Measurements from ENCODE around the gene KICS2.

Gene KICS2

DNA sequence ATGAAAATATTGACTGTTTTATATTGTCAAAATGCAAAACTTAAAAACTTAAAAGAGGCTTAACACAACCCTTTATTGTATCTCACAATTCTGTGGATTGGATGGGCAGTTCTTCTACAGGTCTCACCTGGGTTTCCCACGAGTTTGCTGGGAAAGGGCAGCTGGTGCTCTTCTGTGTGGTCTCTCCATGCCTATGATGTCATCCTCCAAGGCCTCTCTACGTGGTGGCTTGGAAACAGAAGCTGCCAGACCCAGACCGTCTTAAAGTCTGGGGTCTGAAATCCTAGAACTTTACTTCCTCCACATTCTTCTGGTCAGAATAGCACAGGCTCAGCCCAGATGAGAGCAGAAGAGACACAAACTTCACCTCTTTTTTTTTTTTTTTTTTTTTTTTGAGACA lies 36.5 kb upstream of the KICS2 start:
- Histone ChIP-seq H3K36me3 (replicated peaks; ENCODE audit: insufficient read depth, low read length) (no peaks in the 10 kb centered on the region), H2AFZ (ENCODE audit: low read length) (no peak overlapping the region), H3K4me1 (ENCODE audit: low read length) (no peaks in the 10 kb centered on the region), H3K4me2 (ENCODE audit: low read depth, low read length) (no peak overlapping the region), H4K20me1 (ENCODE audit: insufficient read depth, low read length) (no peaks in the 10 kb centered on the region), H3F3A (ENCODE audit: insufficient read depth, low read length) (no peaks in the 10 kb centered on the region), H3K4me3 (ENCODE audit: low read length) (no peak overlapping the region), H3K27ac (ENCODE audit: low read length) (no peak overlapping the region), H3K9me3 (replicated peaks; ENCODE audit: insufficient read depth, low read length) (no peaks in the 10 kb centered on the region), H3K9me2 (replicated peaks; ENCODE audit: insufficient read depth, low read length) (no peaks in the 10 kb centered on the region), H3K27me3 (replicated peaks; ENCODE audit: insufficient read depth, low read length) (no peaks in the 10 kb centered on the region), H3K9ac (ENCODE audit: low read length) (no peak overlapping the region), H3K79me2 (ENCODE audit: low read length) (no peaks in the 10 kb centered on the region)
- DNase-seq: no peak
- TF ChIP-seq, protein P1, sequence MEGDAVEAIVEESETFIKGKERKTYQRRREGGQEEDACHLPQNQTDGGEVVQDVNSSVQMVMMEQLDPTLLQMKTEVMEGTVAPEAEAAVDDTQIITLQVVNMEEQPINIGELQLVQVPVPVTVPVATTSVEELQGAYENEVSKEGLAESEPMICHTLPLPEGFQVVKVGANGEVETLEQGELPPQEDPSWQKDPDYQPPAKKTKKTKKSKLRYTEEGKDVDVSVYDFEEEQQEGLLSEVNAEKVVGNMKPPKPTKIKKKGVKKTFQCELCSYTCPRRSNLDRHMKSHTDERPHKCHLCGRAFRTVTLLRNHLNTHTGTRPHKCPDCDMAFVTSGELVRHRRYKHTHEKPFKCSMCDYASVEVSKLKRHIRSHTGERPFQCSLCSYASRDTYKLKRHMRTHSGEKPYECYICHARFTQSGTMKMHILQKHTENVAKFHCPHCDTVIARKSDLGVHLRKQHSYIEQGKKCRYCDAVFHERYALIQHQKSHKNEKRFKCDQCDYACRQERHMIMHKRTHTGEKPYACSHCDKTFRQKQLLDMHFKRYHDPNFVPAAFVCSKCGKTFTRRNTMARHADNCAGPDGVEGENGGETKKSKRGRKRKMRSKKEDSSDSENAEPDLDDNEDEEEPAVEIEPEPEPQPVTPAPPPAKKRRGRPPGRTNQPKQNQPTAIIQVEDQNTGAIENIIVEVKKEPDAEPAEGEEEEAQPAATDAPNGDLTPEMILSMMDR (IDR thresholded peaks at IDR 0.05; ENCODE audit: low read length): no peak
- no peak for TF ChIP-seq EZH2 (optimal IDR thresholded peaks at IDR 0.05; ENCODE audit: low read depth, low read length)
- no peak for TF ChIP-seq EZH2phosphoT487 (IDR thresholded peaks at IDR 0.05; ENCODE audit: low read length)

DNA sequence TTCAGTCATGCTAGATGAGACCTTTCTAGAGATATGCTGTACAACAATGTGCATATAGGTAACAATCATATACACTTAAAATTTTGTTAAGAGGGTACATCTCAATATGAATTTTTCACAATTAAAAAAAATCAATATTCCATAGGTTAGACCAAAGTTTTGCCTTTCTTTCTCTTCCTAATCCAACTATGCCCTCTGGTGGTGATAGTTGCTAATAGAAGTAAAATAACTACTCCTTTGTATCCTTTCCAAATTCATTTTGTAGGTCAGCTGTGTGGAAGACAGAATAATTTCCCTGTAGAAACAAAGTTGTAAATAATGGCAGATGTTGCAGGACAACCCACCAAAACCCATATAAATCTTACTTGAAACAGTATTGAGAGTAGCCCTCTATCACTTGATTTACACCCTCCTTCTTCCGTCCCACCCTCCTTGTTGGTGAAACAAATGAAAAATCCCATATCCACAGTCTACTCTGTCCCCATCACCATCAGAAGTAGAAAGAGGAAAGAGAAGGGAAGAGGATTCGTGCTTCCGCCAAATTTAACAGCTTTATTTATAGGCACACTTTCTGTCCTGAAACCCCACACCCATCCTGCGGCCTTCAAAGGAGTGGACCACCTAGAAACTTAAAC lies 34.2 kb upstream of the KICS2 start:
- Histone ChIP-seq H2AFZ (ENCODE audit: low read length) (no peak overlapping the region), H3K27ac (ENCODE audit: low read length) (no peak overlapping the region), H3K36me3 (replicated peaks; ENCODE audit: insufficient read depth, low read length) (no peaks in the 10 kb centered on the region), H3K27me3 (replicated peaks; ENCODE audit: insufficient read depth, low read length) (no peaks in the 10 kb centered on the region), H3K4me2 (ENCODE audit: low read depth, low read length) (no peak overlapping the region), H3F3A (ENCODE audit: insufficient read depth, low read length) (no peaks in the 10 kb centered on the region), H3K4me3 (ENCODE audit: low read length) (no peak overlapping the region), H4K20me1 (ENCODE audit: insufficient read depth, low read length) (no peaks in the 10 kb centered on the region), H3K9me3 (replicated peaks; ENCODE audit: insufficient read depth, low read length) (no peaks in the 10 kb centered on the region), H3K4me1 (ENCODE audit: low read length) (no peaks in the 10 kb centered on the region), H3K79me2 (ENCODE audit: low read length) (no peaks in the 10 kb centered on the region), H3K9me2 (replicated peaks; ENCODE audit: insufficient read depth, low read length) (no peaks in the 10 kb centered on the region), H3K9ac (ENCODE audit: low read length) (no peak overlapping the region)
- TF ChIP-seq EZH2phosphoT487 (IDR thresholded peaks at IDR 0.05; ENCODE audit: low read length): no peak
- TF ChIP-seq, protein P1 (IDR thresholded peaks at IDR 0.05; ENCODE audit: low read length): peak; percentile 69
- peak; percentile 58 for DNase-seq

DNA sequence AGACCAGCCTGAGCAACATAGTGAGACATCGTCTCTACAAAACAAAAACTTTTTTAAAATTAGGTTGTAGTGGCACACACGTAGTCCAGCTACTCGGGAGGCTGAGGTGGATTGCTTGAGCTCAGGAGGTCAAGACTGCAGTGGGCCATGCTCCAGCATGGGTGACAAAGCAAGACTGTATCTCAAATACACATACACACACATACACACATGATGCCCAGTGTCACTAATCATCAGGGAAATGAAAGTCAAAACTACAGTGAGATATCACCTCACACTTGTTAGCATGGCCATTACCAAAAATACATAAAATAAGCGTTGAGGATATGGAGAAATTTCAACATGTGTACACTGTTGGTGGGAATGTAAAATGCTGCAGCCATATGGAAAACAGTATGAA lies 33.2 kb upstream of the KICS2 start:
- Histone ChIP-seq H2AFZ (ENCODE audit: low read length) (no peak overlapping the region), H4K20me1 (ENCODE audit: insufficient read depth, low read length) (no peaks in the 10 kb centered on the region), H3F3A (ENCODE audit: insufficient read depth, low read length) (no peaks in the 10 kb centered on the region), H3K4me2 (ENCODE audit: low read depth, low read length) (no peak overlapping the region), H3K9ac (ENCODE audit: low read length) (no peak overlapping the region), H3K27ac (ENCODE audit: low read length) (no peak overlapping the region), H3K36me3 (replicated peaks; ENCODE audit: insufficient read depth, low read length) (no peaks in the 10 kb centered on the region), H3K79me2 (ENCODE audit: low read length) (no peaks in the 10 kb centered on the region), H3K4me1 (ENCODE audit: low read length) (no peaks in the 10 kb centered on the region), H3K9me3 (replicated peaks; ENCODE audit: insufficient read depth, low read length) (no peaks in the 10 kb centered on the region), H3K27me3 (replicated peaks; ENCODE audit: insufficient read depth, low read length) (no peaks in the 10 kb centered on the region), H3K9me2 (replicated peaks; ENCODE audit: insufficient read depth, low read length) (no peaks in the 10 kb centered on the region), H3K4me3 (ENCODE audit: low read length) (no peak overlapping the region)
- TF ChIP-seq EZH2 (optimal IDR thresholded peaks at IDR 0.05; ENCODE audit: low read depth, low read length): no peak
- no peak for TF ChIP-seq EZH2phosphoT487 (IDR thresholded peaks at IDR 0.05; ENCODE audit: low read length)
- TF ChIP-seq, protein P1 (IDR thresholded peaks at IDR 0.05; ENCODE audit: low read length): no peak
- no peak for DNase-seq
